ENCODE data around the gene CCDC136.

CCDC136 gene

DNA sequence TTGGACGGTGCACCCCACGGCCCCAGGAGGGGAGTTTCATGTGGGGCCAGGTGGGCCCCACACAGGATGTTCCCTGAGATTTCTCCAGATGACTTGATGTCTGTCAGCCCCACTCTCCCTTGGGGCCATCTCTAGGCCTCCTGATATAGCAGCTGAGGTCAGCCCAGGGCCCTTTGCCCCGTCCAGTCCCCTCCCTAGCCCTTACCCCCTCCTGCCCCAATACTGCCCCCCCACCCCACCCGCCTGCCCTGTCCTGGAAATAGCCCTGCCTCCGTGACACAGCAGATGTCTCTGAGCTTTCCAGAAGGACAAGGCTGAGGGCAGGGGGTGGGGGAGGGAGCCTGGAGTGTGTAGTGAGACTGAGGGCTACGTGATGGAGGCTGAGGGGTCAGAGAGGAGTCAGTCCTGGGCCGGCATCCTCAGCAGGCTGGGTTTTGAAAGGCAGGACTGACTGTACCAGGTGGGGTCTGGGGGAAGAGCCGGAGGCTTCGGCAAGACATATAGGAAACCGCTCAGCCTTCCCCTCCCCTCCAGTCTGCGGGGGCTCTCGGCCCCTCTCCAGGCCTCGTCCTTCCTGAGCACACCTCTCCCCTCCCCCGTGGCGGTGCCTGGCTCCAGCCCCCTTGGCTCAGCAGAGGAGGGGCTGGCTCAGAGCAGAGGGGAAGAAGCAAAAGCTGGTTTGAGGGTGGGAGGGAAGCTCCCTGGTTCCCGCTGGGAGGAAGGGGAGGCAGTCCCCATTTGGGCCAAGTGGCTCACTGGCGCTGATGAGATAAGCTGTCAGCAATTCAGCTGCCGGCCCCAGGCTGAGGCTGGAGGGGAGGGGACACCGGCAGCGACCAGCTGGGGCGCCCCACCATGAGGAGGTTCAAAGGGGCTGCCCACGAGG lies 40.5 kb downstream of the CCDC136 start:
- peak; percentile 54 for DNase-seq (ENCODE audit: low spot score)

DNA sequence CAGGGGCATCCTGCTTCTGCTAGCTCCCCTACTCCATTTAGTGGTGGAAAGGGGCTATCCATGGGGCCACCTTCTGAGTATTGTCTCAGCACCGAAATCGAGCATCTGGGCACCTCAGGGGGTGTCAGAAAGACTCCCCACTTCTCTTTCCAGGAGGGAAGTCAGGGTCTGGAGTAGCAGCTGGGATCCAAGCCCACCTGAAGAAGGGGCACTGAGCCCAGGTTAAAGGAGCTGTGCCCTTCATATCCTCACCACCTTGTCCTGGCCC lies 41.0 kb downstream of the CCDC136 start:
- no peak for DNase-seq (ENCODE audit: low spot score)
- TF ChIP-seq, protein P1, sequence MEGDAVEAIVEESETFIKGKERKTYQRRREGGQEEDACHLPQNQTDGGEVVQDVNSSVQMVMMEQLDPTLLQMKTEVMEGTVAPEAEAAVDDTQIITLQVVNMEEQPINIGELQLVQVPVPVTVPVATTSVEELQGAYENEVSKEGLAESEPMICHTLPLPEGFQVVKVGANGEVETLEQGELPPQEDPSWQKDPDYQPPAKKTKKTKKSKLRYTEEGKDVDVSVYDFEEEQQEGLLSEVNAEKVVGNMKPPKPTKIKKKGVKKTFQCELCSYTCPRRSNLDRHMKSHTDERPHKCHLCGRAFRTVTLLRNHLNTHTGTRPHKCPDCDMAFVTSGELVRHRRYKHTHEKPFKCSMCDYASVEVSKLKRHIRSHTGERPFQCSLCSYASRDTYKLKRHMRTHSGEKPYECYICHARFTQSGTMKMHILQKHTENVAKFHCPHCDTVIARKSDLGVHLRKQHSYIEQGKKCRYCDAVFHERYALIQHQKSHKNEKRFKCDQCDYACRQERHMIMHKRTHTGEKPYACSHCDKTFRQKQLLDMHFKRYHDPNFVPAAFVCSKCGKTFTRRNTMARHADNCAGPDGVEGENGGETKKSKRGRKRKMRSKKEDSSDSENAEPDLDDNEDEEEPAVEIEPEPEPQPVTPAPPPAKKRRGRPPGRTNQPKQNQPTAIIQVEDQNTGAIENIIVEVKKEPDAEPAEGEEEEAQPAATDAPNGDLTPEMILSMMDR (IDR thresholded peaks at IDR 0.05; ENCODE audit: extremely low read depth, missing control alignments) = no peak

More for the DNA sequence above, 40.5 kb downstream of the CCDC136 start:
- TF ChIP-seq, protein P1 (IDR thresholded peaks at IDR 0.05; ENCODE audit: extremely low read depth, missing control alignments) = no peak

DNA sequence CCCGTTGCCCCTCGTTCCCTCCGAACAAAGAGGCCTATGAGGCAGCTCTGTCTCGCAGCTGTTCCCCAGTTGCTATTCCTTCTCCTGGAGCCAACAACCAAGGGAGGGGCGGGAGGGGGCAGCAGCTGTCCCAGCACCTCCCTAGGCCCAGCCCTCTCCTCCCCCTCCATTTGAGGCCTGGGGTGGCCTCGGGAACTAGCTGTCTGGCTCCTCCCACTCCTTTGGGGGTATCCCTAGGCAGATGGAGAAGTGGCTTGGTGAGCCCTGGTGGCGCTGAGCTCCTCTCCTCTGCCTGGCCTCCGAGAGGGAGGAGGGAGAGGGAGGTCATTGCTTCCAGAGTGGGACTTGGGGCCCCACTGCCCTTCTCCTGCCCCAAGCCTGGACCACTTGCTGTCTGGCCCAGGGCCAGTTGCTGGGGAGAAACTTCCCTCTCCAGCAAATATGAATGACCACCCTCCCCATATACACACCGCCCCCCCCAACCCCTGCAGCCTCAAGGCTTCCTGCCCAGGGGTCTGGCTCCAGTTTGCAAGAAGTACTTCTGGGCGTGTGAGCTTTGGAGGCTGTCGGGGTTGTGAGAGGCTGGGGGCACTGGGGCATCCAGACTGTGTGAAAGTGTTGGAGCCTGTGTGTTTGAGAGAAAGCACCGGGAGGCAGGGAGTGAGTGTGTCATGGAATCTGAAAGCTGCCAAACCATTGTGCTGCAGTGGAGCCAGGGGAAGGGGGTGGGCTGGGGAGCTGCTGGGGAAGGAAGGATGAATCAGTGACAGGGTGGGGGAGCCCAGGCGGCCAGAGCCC lies 41.6 kb downstream of the CCDC136 start:
- DNase-seq (ENCODE audit: low spot score) = no peak
- TF ChIP-seq, protein P1 (IDR thresholded peaks at IDR 0.05; ENCODE audit: extremely low read depth, missing control alignments) = no peak

DNA sequence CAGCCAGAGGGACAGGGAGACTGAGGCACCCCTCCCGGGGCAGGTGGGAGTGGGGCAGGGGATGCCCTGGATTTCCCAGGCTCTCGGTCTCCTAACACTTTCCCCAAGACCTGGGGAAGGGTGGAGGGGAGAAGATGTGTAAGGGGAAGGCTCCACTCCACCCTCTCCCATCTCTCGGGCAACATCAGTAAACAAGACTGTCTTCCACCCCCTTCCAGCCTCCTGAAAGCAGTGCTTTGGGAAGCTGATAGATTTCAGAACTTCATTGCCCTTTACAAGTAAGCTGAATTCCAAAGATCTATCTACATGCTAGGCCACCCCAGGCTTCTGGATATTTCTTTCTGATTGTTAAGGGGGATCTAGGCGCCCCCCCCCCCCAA lies 42.2 kb downstream of the CCDC136 start:
- no peak for DNase-seq (ENCODE audit: low spot score)
- TF ChIP-seq, protein P1 (IDR thresholded peaks at IDR 0.05; ENCODE audit: extremely low read depth, missing control alignments) = no peak

DNA sequence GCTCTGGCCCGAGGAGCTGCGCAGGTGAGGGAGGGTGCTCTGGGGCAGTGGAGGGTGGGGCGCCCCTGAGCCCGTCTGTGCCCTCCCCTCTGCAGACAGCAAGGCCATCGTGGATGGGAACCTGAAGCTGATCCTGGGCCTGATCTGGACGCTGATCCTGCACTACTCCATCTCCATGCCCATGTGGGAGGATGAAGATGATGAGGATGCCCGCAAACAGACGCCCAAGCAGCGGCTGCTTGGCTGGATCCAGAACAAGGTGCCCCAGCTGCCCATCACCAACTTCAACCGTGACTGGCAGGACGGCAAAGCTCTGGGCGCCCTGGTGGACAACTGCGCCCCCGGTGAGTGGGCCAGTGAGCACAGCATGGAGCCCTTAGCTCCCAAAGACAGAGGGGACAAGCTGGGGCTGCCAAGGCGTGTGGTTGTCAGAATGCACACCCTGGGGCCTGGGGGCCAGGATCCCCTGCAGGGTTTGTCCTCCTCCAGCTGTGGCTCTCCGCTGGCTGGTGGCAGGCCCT lies 43.5 kb downstream of the CCDC136 start:
- TF ChIP-seq, protein P1 (IDR thresholded peaks at IDR 0.05; ENCODE audit: extremely low read depth, missing control alignments) = no peak

DNA sequence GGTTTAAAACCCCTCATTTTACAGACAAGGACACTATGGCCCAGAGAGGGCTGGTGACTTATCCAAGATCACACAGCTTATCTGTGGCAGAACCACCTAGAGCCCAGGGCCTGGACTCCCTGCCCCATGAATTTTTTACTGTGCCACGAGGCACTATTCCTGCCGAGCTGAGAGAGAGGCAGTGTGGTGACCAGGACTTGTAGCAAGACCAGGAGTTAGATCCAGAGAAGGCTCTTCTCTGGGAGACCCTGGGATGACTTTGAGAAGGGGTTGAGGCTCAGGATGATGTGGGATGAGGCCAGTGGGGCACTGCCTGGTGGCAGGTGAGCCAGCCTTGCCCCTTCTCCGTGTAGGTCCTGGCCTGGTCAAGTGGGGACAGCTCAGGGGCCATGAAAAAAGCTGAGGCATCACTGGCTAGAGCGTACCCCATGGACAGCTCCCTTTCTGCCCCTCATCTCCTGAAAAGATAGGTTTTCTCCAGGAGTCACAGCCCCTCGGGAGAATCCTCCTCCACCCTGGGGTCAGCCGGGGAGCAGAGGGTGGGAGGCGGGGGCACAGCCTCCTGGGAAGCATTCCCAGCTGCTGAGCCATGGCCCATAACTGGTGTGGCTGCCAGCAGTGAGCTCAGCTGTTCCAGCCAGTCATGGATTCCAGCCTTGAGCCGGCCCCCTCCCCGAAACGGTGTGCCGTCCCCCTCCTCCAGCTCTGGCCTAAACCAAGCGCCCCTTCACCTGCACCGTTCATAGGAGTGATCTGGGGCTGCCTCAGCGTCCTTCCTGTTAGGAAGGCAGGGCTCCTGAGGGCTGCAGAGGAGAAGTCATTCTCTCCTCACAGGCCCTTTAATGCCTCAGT lies 44.2 kb downstream of the CCDC136 start:
- DNase-seq (ENCODE audit: low spot score) = no peak
- TF ChIP-seq, protein P1 (IDR thresholded peaks at IDR 0.05; ENCODE audit: extremely low read depth, missing control alignments) = no peak

More for the DNA sequence above, 43.5 kb downstream of the CCDC136 start:
- no peak for DNase-seq (ENCODE audit: low spot score)

Data from GM20000 (cell line).